Measurements from ENCODE around the gene UFSP1. TPM values are rescaled to one million over a fixed set of nuclear protein-coding genes. Genes with fewer than 3 reads are reported as not detected.
"Not testable (repeated sequence)": the region's sequence is repeated elsewhere in the genome, so short reads cannot be mapped to it uniquely, and the experiment has no call there.

The UFSP1 gene
- total RNA-seq, 4 donors from 2014 or later, result 4.7 to 8.0 (median 7.3) TPM

DNA sequence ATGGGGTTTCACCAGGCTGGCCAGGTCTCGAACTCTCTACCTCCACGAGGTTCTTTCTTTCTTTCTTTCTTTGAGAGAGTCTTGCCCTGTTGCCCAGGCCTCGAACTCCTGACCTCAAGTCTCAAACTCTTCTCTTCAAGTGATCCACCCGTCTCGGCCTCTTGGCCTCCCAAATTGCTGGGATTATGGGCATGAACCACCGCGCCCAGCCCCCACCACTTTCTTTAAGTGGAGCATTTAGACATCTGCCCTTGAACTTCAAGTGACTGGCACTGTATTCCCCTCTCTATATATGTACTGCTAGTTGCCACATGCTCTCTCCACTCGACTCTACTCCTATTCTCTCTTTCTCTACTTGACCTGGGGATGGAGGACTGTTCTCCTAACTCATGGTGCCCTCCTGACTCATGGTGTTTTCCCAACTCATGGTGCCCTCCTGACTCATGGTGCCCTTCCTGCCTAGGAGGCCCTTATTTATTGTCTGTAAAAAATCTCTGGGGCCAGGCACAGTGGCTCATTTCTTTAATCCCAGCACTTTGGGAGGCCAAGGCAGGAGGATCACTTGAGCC lies 25.4 kb upstream of the UFSP1 start:
- DNase-seq (ENCODE audit: low spot score) (no peak), ATAC-seq (ENCODE audit: low FRiP score) (no peak)
- TF ChIP-seq, protein P1, sequence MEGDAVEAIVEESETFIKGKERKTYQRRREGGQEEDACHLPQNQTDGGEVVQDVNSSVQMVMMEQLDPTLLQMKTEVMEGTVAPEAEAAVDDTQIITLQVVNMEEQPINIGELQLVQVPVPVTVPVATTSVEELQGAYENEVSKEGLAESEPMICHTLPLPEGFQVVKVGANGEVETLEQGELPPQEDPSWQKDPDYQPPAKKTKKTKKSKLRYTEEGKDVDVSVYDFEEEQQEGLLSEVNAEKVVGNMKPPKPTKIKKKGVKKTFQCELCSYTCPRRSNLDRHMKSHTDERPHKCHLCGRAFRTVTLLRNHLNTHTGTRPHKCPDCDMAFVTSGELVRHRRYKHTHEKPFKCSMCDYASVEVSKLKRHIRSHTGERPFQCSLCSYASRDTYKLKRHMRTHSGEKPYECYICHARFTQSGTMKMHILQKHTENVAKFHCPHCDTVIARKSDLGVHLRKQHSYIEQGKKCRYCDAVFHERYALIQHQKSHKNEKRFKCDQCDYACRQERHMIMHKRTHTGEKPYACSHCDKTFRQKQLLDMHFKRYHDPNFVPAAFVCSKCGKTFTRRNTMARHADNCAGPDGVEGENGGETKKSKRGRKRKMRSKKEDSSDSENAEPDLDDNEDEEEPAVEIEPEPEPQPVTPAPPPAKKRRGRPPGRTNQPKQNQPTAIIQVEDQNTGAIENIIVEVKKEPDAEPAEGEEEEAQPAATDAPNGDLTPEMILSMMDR (IDR thresholded peaks at IDR 0.05), result no peak

DNA sequence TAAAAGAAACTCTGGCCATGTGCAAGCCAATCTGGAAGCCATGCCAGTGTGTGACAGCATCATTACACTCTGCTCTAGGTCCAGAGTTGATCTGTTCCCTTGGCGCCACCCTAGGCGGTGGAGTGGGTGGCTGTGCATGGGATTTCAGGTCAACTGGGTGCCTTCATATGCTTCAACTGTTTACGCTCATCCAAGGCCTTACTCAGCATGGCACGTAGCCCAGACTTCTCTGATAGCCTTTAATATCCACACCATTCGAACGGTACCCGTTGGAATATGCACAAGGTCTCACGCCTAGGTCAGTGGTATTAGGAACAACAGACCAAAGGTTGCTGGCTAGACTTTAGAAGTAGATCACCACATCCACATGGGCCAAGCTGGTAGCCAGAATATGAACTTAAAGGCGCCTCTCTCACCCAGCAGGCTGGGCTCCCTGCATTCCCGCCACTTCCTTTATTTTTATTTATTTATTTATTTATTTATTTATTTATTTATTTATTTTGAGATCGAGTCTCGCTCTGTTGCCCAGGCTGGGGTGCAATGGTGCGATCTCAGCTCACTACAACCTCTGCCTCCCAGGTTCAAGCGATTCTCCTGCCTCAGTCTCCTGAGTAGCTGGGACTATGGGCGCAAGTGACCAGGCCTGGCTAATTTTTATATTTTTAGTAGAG lies 24.8 kb upstream of the UFSP1 start:
- TF ChIP-seq, protein P1 (IDR thresholded peaks at IDR 0.05), result no peak
- ATAC-seq (ENCODE audit: low FRiP score), result no peak
- no peak for DNase-seq (ENCODE audit: low spot score)

DNA sequence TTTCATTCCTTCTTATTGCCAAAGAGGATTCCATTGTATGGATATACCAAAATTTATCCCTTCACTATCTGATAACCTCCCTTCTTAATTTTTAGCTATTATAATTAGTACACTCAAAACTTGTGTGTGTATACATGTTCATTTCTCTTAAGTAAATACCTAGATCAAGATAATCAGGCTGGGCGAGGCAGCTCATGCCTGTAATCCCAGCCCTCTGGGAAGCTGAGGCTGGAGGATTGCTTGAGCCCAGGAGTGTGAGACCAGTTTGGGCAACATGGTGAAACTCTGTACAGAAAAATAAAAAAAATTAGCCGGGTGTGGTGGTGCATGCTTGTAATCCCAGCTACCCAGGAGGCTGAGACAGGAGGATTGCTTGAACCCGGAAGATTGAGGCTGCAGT lies 22.0 kb upstream of the UFSP1 start:
- ATAC-seq (ENCODE audit: low FRiP score) (no peak), DNase-seq (ENCODE audit: low spot score) (no peak)
- TF ChIP-seq, protein P1 (IDR thresholded peaks at IDR 0.05), result no peak

DNA sequence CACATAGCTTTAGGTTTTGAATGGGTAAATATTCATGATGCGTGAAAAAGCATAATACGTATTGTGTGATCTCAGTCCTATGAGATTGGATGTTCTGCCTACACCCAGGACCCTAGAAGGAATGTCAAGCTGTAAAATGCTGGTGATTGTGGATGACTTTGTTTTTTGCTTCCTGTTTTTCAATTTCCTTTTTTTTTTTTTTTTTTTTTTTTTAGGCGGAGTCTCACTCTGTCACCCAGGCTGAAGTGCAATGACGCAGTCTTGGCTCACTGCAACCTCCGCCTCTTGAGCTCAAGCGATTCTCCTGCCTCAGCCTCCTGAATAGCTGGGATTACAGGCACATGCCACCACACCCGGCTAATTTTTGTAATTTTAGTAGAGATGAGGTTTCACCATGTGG lies 20.9 kb upstream of the UFSP1 start:
- DNase-seq (ENCODE audit: low spot score); ATAC-seq (ENCODE audit: low FRiP score): not testable (repeated sequence)

DNA sequence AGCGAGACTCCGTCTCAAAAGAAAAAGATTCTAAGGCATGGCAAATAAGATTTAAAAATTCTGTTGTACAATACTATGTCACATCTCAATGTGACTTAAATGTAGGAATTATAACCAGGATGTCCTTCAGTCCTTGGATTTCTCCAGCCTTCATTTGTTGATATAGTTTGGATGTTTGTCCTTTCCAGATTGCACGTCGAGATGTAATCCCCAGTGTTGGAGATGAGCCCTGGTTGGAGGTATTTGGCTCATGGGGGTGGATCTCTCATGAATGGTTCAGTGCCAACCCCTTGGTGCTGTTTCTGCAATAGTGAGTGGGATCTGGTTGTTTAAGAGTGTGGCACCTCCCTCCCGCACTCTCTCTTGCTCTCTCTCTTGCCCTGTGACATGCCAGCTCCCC lies 19.0 kb upstream of the UFSP1 start:
- DNase-seq (ENCODE audit: low spot score) (no peak), ATAC-seq (ENCODE audit: low FRiP score) (no peak)
- TF ChIP-seq, protein P1 (IDR thresholded peaks at IDR 0.05), result no peak

DNA sequence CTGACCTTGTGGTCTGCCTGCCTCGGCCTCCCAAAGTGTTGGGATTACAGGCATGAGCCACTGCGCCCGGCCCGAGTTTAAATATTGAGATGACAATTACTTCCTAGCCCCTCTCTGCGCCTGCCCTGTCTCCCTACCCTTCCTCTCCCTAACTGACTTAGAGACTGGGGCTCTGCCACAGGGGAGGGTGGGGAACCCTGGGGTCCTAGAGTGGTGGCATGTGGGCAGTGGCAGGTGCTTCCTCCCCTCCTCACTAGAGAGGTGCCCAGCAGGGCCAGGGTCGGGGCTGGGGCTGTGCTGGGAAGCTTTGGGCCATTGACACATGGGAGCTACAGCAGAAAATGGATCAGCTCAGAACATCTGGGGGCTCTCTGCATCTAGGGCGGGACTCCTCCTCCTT lies 13.1 kb upstream of the UFSP1 start:
- DNase-seq (ENCODE audit: low spot score) (no peak), ATAC-seq (ENCODE audit: low FRiP score) (no peak)
- TF ChIP-seq, protein P1 (IDR thresholded peaks at IDR 0.05), result no peak

DNA sequence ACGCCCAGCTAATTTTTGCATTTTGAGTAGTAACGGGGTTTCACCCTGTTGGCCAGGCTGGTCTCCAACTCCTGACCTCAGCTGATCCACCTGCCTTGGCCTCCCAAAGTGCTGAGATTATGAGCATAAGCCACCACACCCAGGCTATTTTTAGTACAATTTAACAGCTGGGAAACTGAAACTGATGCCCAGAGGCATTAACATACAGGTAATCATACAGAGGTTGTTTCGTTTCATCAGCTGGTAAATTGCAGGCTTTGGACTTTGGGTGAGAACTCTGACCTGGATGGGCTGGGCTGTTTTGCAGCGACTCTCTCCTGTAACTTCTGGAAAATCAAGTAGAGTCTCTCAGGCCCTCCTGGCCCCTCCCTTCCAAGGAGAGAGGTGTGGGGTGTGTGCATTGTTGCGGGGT lies 12.4 kb upstream of the UFSP1 start:
- TF ChIP-seq, protein P1 (IDR thresholded peaks at IDR 0.05), result no peak
- ATAC-seq (ENCODE audit: low FRiP score) (no peak), DNase-seq (ENCODE audit: low spot score) (no peak)

All from omental fat pad (tissue), 4 donors.